ENCODE data around the gene APOO. TPM values are rescaled to one million over a fixed set of nuclear protein-coding genes. Genes with fewer than 3 reads are reported as not detected.
A peak's percentile ranks its signal among the peaks of the same experiment; 100 is the strongest.

APOO gene
- total RNA-seq, result 10 to 100 TPM; 23.8 to 24.2 TPM

DNA sequence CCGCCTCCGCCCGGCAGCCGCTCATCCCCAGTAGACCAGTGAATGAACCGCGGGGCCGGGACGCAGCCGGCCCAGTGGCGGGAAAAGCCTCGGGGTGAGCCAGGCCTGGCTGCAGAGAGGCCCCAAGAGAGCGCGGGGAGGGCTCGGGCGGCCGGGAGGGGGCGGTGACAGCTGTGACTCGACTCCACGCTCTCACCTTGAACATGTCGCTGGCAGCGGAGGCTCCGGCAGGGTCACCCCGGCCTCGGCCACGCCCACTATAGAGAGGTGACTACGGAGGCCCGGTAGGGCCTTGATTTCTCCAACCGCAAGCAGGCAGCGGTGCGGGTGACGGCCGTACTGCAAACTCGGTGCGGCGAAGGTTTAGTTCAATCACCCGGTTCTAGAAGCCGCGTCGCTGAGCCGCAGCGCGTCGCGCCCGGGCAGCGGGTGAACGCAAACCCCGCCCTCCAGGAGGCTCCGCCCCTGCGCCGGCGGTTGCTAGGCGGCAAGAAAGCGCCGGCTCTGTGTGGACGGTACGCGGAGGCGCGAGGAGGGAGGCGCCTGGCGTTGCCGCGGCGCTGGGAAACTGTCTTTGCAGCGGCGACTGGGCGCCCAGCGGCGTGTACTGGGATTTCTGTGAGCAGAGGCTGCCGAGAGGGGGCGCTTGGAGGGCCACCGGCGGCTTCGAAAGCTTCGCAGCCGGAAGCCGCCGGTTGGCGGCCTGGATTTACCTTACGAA is at the start of gene APOO, which contains the start of gene CXorf58:
Gene APOO, minus strand, starts transcription at position 441 of the 721 bp plus-strand sequence. Its CDS starts 236 bp downstream, at position 205.
Gene CXorf58, plus strand, starts transcription at position 509 of the 721 bp plus-strand sequence. CDS start 2,297 bp downstream, outside the sequence.
- no peaks in the 10 kb centered on the region for H3K36me3 Mint-ChIP-seq
- H3K4me1 Mint-ChIP-seq, result peaks cover 11% of the 10 kb centered on the region
- H3K27ac Mint-ChIP-seq, result peak within 1 kb of the TSS; percentile 89
- H3K9me3 Mint-ChIP-seq, result no peaks in the 10 kb centered on the region
- POLR2A ChIA-PET, result interaction anchor here (0.5 to 4.5 kb wide), 13 partner anchors 22 to 208 kb away, joined by 3 to 35 read pairs (median 4); partner anchors contain the start of genes ACOT9, EIF2S3 and SAT1
- DNase-seq (peak; percentile 91), ATAC-seq (ENCODE audit: low read depth) (peak; percentile 96)
- H3K4me3 Mint-ChIP-seq, result peak within 1 kb of the TSS; percentile 84
- no peaks in the 10 kb centered on the region for H3K27me3 Mint-ChIP-seq

DNA sequence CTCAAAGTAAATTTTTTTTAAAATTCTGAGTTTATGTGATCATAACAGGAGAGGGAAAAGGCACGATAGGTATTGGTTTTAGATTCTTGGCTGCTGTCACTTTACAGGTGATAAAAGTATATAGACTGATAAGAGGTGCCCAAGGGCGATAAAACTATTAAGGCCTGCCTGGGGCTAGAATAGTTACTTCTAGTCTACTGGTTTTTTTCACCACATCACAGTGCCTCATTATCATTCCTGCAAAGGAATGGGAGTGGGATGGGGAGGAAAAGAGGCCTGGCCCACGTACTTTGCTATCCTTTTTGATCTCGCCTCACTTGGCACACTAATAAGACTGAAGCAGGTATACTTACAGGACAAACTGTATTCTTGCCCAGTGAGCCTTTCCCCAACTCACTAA is 46.7 kb upstream of the APOO start:
- H3K4me3 Mint-ChIP-seq, result no peak overlapping the region

DNA sequence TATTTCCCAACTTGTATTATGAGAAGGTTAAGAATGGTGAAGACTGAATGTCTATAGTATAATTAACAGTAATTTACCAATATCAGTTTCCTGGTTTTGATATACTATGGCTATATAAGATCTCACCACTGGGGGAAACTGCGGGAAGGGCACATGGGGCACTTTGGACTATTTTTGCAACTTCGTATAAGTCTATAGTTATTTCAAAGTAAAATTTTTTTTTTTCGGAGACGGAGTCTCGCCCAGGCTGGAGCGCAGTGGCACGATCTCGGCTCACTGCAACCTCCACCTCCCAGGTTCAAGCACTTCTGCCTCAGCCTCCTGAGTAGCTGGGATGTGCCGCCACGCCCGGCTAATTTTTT is 46.2 kb upstream of the APOO start:
- H3K4me3 Mint-ChIP-seq, result peak overlapping the region; percentile 92
- ATAC-seq (ENCODE audit: low read depth) (no peak), DNase-seq (no peak)
- H3K9me3 Mint-ChIP-seq, result no peaks in the 10 kb centered on the region
- H3K27ac Mint-ChIP-seq, result peak overlapping the region; percentile 95
- POLR2A ChIA-PET, result interaction anchor here (0.6 to 1.6 kb wide), 3 partner anchors 23 to 68 kb away, joined by 3 to 7 read pairs (median 3); no protein-coding TSS in a partner anchor
- peaks cover 13% of the 10 kb centered on the region for H3K4me1 Mint-ChIP-seq
- peaks cover 3% of the 10 kb centered on the region for H3K36me3 Mint-ChIP-seq
- H3K27me3 Mint-ChIP-seq, result no peaks in the 10 kb centered on the region

More for the DNA sequence above, 46.7 kb upstream of the APOO start:
- DNase-seq (no peak), ATAC-seq (ENCODE audit: low read depth) (no peak)
- peaks cover 3% of the 10 kb centered on the region for H3K36me3 Mint-ChIP-seq
- H3K27me3 Mint-ChIP-seq, result no peaks in the 10 kb centered on the region
- no peaks in the 10 kb centered on the region for H3K9me3 Mint-ChIP-seq
- POLR2A ChIA-PET, result interaction anchor here (1.4 kb wide), 1 partner anchor 100 kb away, joined by 6 read pairs; the partner anchor contains the start of gene EIF2S3
- H3K4me1 Mint-ChIP-seq, result peaks cover 15% of the 10 kb centered on the region
- peak overlapping the region; percentile 95 for H3K27ac Mint-ChIP-seq

DNA sequence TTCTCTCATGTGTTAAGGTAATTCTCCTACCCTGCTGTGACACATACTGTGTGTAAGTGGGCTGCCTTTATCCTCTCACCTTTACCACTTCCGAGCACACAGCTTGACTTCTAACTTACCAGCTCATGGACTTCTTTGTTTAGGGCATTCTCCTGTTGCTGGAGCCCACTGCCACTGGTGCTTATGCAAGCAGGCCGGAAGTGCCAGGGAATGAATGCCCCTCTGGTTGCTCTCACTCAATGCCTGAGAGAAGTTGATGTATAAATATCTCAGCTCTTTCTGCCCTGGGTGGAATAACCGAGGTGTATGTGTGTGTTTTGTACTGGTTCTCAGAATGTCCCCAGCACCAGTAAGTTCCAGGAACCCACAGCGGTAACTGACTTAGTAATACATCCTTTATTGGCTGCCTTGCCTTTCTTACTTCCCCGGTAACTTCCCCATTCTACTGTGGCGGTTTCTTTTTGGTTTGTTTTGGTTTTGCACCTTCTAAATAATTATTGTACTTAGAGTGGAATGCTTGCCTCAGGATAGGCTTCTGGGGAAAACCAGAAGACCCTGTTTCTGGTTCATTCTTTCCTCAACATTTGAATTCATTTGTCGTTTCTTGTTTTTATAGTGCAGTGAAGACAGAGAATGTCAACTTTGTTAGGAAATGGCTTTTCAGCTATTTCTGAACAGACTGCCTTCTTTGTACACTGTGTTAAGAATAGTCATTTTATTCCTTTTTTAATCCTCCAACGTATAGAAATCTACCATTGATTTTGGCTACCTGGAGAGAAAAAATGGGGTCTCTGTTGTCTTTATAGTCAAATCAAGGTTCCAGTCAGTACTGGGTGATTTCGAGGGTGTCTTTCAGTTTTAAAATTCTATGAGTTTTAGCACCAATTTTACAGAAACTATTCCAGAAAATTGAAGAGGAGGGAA is 45.5 kb upstream of the APOO start:
- no peaks in the 10 kb centered on the region for H3K9me3 Mint-ChIP-seq
- ATAC-seq (ENCODE audit: low read depth), result peak; percentile 93
- peaks cover 4% of the 10 kb centered on the region for H3K36me3 Mint-ChIP-seq
- peaks cover 12% of the 10 kb centered on the region for H3K4me1 Mint-ChIP-seq
- H3K27ac Mint-ChIP-seq, result peak overlapping the region; percentile 95
- peak; percentile 53 for DNase-seq
- H3K4me3 Mint-ChIP-seq, result peak overlapping the region; percentile 92
- POLR2A ChIA-PET, result interaction anchor here (0.6 to 1.6 kb wide), 8 partner anchors 22 to 170 kb away, joined by 3 to 14 read pairs (median 4); partner anchors contain the start of genes APOO, CXorf58 and SAT1
- no peaks in the 10 kb centered on the region for H3K27me3 Mint-ChIP-seq

DNA sequence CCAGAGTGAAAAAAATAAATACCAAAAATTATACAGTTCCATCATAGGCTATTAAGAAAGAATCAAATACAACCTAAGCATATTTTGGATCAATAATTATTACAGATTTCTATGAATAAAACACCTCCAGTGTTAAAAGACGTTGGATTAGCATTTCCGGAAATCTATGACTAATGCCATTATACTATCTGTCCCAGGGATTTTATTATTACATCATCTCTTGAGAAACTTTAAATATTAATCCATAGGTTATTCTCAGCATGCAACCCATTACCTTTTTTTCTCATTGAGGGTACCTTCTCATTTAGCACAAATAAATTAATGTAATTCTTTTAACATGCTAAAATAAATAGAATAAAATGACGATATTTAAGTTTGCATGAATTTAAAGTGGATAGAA is 44.7 kb upstream of the APOO start:
- POLR2A ChIA-PET, result interaction anchor here (1.0 to 1.6 kb wide), 7 partner anchors 21 to 170 kb away, joined by 3 to 14 read pairs (median 5); partner anchors contain the start of genes APOO, CXorf58 and SAT1

DNA sequence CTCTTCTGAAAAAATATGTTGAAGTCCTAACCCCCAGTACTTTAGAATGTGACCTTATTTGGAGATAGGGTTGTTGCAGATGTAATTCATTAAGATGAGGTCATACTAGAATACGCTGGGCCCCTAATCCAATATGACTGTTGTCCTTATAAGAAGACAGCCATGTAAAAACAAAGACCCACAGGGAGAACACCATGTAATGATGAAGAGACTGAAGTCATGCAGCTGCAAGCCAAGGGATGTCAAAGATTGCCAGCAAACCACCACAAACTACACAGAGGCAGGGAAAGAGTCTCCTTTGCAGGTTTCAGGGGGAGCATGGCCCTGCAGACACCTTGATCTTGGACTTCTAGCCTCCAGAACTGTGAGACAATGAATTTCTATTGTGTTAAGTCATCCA is 37.5 kb upstream of the APOO start:
- DNase-seq (no peak), ATAC-seq (ENCODE audit: low read depth) (no peak)
- Mint-ChIP-seq H3K36me3 (peaks cover 20% of the 10 kb centered on the region), H3K27ac (no peak overlapping the region), H3K9me3 (no peaks in the 10 kb centered on the region), H3K4me1 (peaks cover 2% of the 10 kb centered on the region), H3K27me3 (no peaks in the 10 kb centered on the region), H3K4me3 (no peak overlapping the region)
- POLR2A ChIA-PET, result no interaction called here

More for the DNA sequence above, 44.7 kb upstream of the APOO start:
- Mint-ChIP-seq H3K9me3 (no peaks in the 10 kb centered on the region), H3K4me1 (peaks cover 9% of the 10 kb centered on the region), H3K36me3 (peaks cover 10% of the 10 kb centered on the region), H3K27ac (peak overlapping the region; percentile 63), H3K4me3 (peak overlapping the region; percentile 92), H3K27me3 (no peaks in the 10 kb centered on the region)
- DNase-seq (no peak), ATAC-seq (ENCODE audit: low read depth) (no peak)

DNA sequence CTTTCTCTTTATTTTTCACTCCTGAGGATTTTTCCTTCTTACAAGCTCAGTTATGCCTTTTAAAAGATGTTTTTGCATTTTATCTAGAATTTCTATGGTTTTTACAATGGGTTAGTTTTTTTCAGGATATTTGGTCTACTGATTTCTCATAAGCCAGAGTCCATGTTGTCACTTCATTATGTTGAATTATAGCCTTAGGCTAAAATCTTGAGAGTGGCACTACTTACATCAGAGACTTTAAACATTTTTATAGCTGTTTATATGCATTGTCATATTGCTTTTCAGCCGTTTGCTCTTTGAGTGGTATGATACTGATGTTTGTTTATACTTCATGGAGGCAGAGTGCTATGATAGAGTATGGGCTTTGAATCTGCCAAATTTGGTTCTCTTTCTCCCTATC is 36.5 kb upstream of the APOO start:
- ATAC-seq (ENCODE audit: low read depth) (no peak), DNase-seq (no peak)
- Mint-ChIP-seq H3K4me1 (no peaks in the 10 kb centered on the region), H3K27ac (no peak overlapping the region), H3K36me3 (peaks cover 20% of the 10 kb centered on the region), H3K27me3 (no peaks in the 10 kb centered on the region), H3K4me3 (no peak overlapping the region), H3K9me3 (no peaks in the 10 kb centered on the region)
- POLR2A ChIA-PET, result interaction anchor here (0.5 kb wide), 1 partner anchor 108 kb away, joined by 3 read pairs; no protein-coding TSS in a partner anchor

DNA sequence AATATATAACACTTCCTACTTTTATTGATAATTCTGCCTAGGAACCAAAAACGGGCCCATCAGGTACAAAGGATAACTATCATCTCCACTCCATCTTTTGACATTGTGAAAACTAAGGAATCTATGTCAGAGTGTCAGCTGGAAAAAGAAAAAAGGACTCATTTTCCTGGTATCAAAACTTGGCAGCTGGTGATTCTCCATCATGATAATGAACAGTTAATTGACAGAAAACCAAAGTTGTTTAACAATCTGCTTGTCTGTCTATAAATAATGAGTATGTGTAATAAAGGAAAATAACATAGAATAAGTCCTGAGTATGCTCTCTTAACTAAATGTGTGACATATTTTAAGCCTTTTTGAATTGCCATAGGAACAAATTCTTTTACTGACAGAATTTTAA is 31.5 kb upstream of the APOO start:
- Mint-ChIP-seq H3K4me3 (no peak overlapping the region), H3K4me1 (no peaks in the 10 kb centered on the region), H3K27ac (no peak overlapping the region), H3K36me3 (peaks cover 1% of the 10 kb centered on the region), H3K9me3 (no peaks in the 10 kb centered on the region), H3K27me3 (no peaks in the 10 kb centered on the region)
- ATAC-seq (ENCODE audit: low read depth) (no peak), DNase-seq (no peak)
- POLR2A ChIA-PET, result no interaction called here

DNA sequence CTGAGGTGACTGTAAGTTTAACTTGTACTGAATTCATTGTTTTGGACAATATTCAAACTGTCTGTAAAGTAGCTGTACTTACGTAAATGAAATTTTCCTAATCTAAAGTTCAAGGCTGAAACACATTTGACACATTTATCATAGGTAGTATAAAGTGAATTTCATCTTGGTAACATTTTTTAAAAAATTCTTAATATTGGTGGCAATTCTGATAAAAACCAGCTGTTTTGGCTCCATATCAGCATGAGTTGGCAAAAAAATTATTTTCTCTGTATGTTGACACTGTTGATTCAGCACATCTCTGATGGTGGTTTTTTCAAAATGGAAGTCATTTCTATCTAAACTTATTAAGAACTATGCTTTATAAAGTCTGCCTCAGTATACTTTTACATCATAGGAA is 31.0 kb upstream of the APOO start:
- H3K36me3 Mint-ChIP-seq, result peaks cover 1% of the 10 kb centered on the region
- H3K27me3 Mint-ChIP-seq, result no peaks in the 10 kb centered on the region

DNA sequence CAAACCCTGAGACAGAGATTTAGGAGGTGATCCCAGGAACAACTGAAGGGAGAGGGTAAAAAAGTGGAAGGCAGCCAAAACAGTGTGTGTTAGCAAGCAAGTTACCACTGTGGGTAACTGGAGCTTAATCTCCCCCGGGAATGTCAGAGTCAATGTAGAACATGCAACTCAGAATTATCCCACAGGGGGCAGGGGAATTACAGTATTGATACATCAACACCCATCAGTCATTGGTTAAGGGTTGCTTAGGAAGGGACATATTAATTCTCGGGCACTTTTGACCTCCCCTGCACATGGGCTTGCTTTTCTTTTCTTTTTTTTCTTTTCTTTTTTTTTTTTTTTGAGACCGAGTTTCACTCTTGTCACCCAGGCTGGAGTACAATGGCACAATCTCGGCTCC is 29.4 kb upstream of the APOO start:
- H3K36me3 Mint-ChIP-seq, result peaks cover 3% of the 10 kb centered on the region
- H3K4me1 Mint-ChIP-seq, result peaks cover 3% of the 10 kb centered on the region
- no peak for DNase-seq
- H3K4me3 Mint-ChIP-seq, result no peak overlapping the region
- no peak overlapping the region for H3K27ac Mint-ChIP-seq
- ATAC-seq (ENCODE audit: low read depth), result no peak
- no peaks in the 10 kb centered on the region for H3K9me3 Mint-ChIP-seq
- POLR2A ChIA-PET, result no interaction called here
- no peaks in the 10 kb centered on the region for H3K27me3 Mint-ChIP-seq

More for the DNA sequence above, 31.0 kb upstream of the APOO start:
- no peaks in the 10 kb centered on the region for H3K4me1 Mint-ChIP-seq
- ATAC-seq (ENCODE audit: low read depth) (no peak), DNase-seq (no peak)
- H3K4me3 Mint-ChIP-seq, result no peak overlapping the region
- POLR2A ChIA-PET, result no interaction called here
- H3K9me3 Mint-ChIP-seq, result no peaks in the 10 kb centered on the region
- H3K27ac Mint-ChIP-seq, result no peak overlapping the region

DNA sequence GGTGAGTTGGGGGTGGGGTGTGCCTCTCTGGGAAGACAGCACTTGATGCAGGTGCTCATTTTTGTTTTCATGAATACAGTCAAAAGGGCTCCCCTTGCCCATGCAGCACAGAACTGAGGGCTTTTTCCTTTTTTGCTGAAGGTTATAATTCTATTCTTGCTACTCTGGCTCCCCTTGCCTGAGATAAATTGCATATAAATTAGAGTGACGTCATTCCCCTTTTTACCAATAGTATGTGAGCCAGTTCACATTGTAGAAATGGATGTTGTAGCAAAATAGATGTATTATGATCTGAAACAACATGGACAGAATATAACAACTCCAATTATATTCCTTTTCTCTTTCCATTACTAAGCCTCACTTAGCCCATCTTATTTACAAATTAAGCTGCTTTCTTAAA is 28.4 kb upstream of the APOO start:
- POLR2A ChIA-PET, result no interaction called here
- peaks cover 3% of the 10 kb centered on the region for H3K36me3 Mint-ChIP-seq
- no peak overlapping the region for H3K27ac Mint-ChIP-seq
- ATAC-seq (ENCODE audit: low read depth) (no peak), DNase-seq (no peak)
- no peak overlapping the region for H3K4me3 Mint-ChIP-seq
- no peaks in the 10 kb centered on the region for H3K9me3 Mint-ChIP-seq
- H3K4me1 Mint-ChIP-seq, result peaks cover 8% of the 10 kb centered on the region
- no peaks in the 10 kb centered on the region for H3K27me3 Mint-ChIP-seq

DNA sequence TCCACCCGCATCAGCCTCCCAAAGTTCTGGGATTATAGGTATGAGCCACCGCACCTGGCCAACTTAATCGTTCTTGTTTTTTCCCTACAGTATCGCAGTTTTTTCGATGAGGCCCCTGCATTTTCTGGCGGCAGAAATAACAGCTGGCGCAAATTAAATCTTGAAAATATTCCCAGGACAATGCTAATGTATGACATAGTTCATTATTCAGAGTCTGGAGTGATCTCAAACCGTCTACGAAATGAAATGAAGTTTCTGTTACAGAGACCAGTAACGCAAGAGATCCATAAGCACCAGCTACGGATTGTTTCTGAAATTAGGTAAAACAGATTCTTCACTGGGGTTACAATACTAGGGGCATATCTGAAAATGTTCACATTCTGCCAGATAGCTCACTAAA is 27.4 kb upstream of the APOO start:
- DNase-seq (no peak), ATAC-seq (ENCODE audit: low read depth) (no peak)
- POLR2A ChIA-PET, result no interaction called here
- Mint-ChIP-seq H3K27ac (no peak overlapping the region), H3K36me3 (peaks cover 3% of the 10 kb centered on the region), H3K4me3 (no peak overlapping the region), H3K27me3 (no peaks in the 10 kb centered on the region), H3K9me3 (no peaks in the 10 kb centered on the region), H3K4me1 (peaks cover 10% of the 10 kb centered on the region)

DNA sequence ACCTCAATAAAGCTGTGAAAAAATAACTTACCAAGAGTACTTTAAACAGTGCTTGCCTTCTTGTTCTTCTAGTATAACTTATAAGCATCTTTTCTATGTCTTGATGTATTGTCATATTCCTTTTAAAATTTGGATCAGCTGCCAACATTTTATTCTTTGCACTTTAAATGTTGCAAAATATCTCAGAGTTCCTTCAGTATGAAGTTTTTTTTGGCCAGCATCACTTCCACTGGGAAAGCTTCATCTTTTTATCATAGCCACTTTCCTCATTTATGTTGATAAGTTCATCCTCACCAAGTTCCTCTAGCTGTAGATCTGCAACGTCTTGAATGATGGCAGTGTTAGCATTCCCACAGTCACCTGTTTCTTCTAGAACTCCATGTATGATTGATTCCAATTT is 24.3 kb upstream of the APOO start:
- DNase-seq (no peak), ATAC-seq (ENCODE audit: low read depth) (no peak)
- no peaks in the 10 kb centered on the region for H3K9me3 Mint-ChIP-seq
- POLR2A ChIA-PET, result interaction anchor here (1.6 kb wide), 1 partner anchor 21 kb away, joined by 3 read pairs; no protein-coding TSS in a partner anchor
- no peak overlapping the region for H3K27ac Mint-ChIP-seq
- H3K4me3 Mint-ChIP-seq, result no peak overlapping the region
- H3K4me1 Mint-ChIP-seq, result peaks cover 10% of the 10 kb centered on the region
- H3K36me3 Mint-ChIP-seq, result peaks cover 3% of the 10 kb centered on the region
- no peaks in the 10 kb centered on the region for H3K27me3 Mint-ChIP-seq

All from activated naive CD8-positive, alpha-beta T cell treated with anti-CD3 and anti-CD28 coated beads, Interleukin-2, amount 10 ng/mL, durations not matched to agents 7 days and 5 days (primary cell).